Thyroid gland (tissue), 4 donors: ENCODE results near the gene TSEN2.

Source experiments
- CTCF ChIP-seq, 6 experiments: fragments of 200-600 bp in 3 of 6; fragments of 450-650 bp in 3 of 6; sonication (generic) in 3 of 6; IDR thresholded peaks; one replicate each; pipeline ENCODE4 v1.5.1; 2016 to 2019; ENCODE audit warnings: antibody characterized with exemption in 6 of 6, mild to moderate bottlenecking in 2 of 6, inconsistent platforms in 1 of 6, moderate library complexity in 1 of 6
- POLR2A ChIP-seq, 2 donors: fragments of 450-650 bp; IDR thresholded peaks; one replicate each; pipeline ENCODE4 v1.6.1; 2017; ENCODE audit warnings: antibody characterized with exemption in 2 of 2, mild to moderate bottlenecking in 2 of 2, moderate library complexity in 1 of 2

DNA sequence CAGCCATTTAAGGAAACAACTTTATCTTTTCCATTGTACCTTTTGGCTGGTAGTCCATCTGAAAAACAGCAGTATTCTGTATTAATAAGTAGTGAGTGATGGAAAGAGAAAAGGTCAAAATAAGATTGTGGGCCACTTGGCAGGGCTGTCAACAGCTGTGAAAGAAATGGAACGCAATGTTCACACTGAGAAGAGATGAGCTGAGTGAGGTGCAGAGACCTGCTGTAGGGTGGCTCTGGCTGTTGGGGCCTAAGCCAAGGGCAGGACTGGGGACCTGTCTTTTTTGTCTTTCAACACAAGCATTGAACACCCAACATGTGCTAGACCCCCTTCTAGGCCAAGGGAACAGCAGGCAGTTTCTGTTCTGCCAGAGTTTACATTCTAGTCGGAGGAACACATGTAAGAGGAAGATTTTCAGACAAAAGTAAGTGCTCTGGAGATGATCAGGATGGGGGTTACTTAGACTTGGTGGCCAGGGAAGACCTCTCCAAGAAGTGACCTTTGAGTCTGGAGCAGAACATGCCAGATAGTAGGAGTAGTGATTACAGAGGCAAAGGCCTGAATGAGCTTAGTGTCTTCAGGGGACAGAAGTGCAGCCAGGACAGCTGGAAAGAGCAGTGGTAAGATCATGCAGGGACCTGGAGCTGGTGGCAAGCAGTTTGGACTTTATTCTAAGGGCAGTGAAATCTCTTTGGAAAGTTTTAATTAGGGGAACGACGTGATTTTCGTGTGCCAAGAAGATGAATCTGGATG, 29.6 kb downstream of the TSEN2 start:
- TF ChIP-seq CTCF (IDR thresholded peaks at IDR 0.05) (no peak), POLR2A (IDR thresholded peaks at IDR 0.05) (no peak)
